ENCODE data around the gene PHACTR2.

- TF ChIP-seq JUNB (IDR thresholded peaks at IDR 0.05) (no peak), HDGF (IDR thresholded peaks at IDR 0.05) (no peak)
Observed at GRCh38 chr6:143842461-143842901, 164.7 kb downstream of the PHACTR2 start.
